Colonic mucosa (tissue), 4 donors: ENCODE results near the gene ATP6V1G2. TPM values are rescaled to one million over a fixed set of nuclear protein-coding genes. Genes with fewer than 3 reads are reported as not detected.

ENCODE experiments used
- DNase-seq: peaks from one replicate; pipeline ENCODE4 v3.0.0-alpha.2; 2020
- H3K27ac ChIP-seq: fragments of 200-600 bp; one replicate; pipeline ENCODE4 v1.8.0; 2021
- H3K27me3 ChIP-seq: fragments of 200-600 bp; one replicate; pipeline ENCODE4 v1.8.0; 2021
- H3K36me3 ChIP-seq: fragments of 200-600 bp; one replicate; pipeline ENCODE4 v1.8.0; 2021
- H3K4me1 ChIP-seq: fragments of 200-600 bp; one replicate; pipeline ENCODE4 v1.8.0; 2021; ENCODE audit warnings: mild to moderate bottlenecking
- H3K4me3 ChIP-seq: fragments of 200-600 bp; one replicate; pipeline ENCODE4 v1.8.0; 2021
- H3K9ac ChIP-seq, 2 donors: one replicate each; pipeline ENCODE4 v1.7.0; 2013; ENCODE audit warnings: control low read depth in 2 of 2, low read depth in 2 of 2, low read length in 2 of 2
- H3K9me3 ChIP-seq: fragments of 200-600 bp; one replicate; pipeline ENCODE4 v1.8.0; 2021
- intact Hi-C: fragments of 100-400 bp; cut with DNase I; formaldehyde crosslinking; loops from one replicate; pipeline ENCODE4 v1.14.1; 2022
- total RNA-seq, 2 donors: library from RNA; stranded (reverse); fragmentation: NEBNext Ultra II Directional in 1 of 2; extraction: Animal tissue kit (Norgen Biotek cat#: 25700) in 1 of 2; gene quantifications; one replicate each; pipeline ENCODE4 v1.2.1, GENCODE V29; 2021
- TF ChIP-seq, protein P1 (sequence below): fragments of 200-600 bp; IDR thresholded peaks from one replicate; pipeline ENCODE4 v1.8.0; 2022; ENCODE audit warnings: antibody characterized with exemption, mild to moderate bottlenecking
- donor health status: healthy.
- donor health status: DM: no; HTN: no; CAD: no.
- donor health status: DM: no; HTN: no; CAD: no.

The ATP6V1G2 gene
- total RNA-seq, 2 donors from 2014 or later, result 0.57 to 0.85 TPM

DNA sequence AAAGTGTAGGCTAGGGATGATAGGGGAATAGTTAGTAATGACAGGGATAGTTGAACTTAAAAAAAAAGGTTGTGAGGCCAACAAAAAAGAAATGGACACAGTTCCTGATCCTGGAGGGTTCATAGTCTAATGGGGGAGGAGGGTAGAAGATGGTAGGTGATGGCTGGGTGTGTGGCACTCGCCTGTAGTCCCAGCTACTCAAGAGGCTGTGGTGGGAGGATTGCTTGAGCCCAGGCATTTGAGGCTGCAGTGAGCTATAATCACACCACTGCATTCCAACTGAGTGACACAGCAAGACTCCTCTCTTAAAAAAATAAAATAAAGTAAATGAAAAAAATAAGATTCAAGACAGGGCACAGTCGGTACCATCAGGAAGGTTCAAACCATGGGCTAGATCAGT is 50.8 kb downstream of the ATP6V1G2 start:
- TF ChIP-seq, protein P1, sequence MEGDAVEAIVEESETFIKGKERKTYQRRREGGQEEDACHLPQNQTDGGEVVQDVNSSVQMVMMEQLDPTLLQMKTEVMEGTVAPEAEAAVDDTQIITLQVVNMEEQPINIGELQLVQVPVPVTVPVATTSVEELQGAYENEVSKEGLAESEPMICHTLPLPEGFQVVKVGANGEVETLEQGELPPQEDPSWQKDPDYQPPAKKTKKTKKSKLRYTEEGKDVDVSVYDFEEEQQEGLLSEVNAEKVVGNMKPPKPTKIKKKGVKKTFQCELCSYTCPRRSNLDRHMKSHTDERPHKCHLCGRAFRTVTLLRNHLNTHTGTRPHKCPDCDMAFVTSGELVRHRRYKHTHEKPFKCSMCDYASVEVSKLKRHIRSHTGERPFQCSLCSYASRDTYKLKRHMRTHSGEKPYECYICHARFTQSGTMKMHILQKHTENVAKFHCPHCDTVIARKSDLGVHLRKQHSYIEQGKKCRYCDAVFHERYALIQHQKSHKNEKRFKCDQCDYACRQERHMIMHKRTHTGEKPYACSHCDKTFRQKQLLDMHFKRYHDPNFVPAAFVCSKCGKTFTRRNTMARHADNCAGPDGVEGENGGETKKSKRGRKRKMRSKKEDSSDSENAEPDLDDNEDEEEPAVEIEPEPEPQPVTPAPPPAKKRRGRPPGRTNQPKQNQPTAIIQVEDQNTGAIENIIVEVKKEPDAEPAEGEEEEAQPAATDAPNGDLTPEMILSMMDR, result no peak
- Histone ChIP-seq H3K27me3 (no peaks in the 10 kb centered on the region), H3K27ac (peak overlapping the region; percentile 66), H3K4me1 (no peaks in the 10 kb centered on the region), H3K9ac (peak overlapping the region in 1 of 2 donors; percentile 70), H3K9me3 (no peaks in the 10 kb centered on the region), H3K4me3 (peak overlapping the region; percentile 53), H3K36me3 (no peaks in the 10 kb centered on the region)
- intact Hi-C loops, result loop anchor here (10.0 kb wide), 1 partner anchor 49 kb away; the partner anchor contains the start of genes ATP6V1G2, DDX39B and NFKBIL1
- DNase-seq, result no peak

Other genes with a start within 250 kb of the ATP6V1G2 start
- gene HLA-B, start 189.4 kb downstream of the ATP6V1G2 start, total RNA-seq, result 1,000 to 10,000 TPM; 1,153 to 3,111 TPM
- 10 to 100 TPM; 15.0 to 26.7 TPM for gene MICA, start 143.0 kb downstream of the ATP6V1G2 start, total RNA-seq
- gene MICB, start 48.5 kb downstream of the ATP6V1G2 start, total RNA-seq, result 1 to 10 TPM; 5.6 to 6.7 TPM
- not detected for gene MCCD1, start 17.6 kb downstream of the ATP6V1G2 start, total RNA-seq
- 100 to 1,000 TPM; 213 to 422 TPM for gene DDX39B, start 4.6 kb downstream of the ATP6V1G2 start, total RNA-seq
- gene NFKBIL1, start 1.0 kb upstream of the ATP6V1G2 start, total RNA-seq, result 10 to 100 TPM; 16.1 to 18.8 TPM
- 1 to 10 TPM in 1 of 2 donors, under 1 TPM in 1; 0.35 to 2.4 TPM for gene LTA, start 25.7 kb upstream of the ATP6V1G2 start, total RNA-seq
- 1 to 10 TPM in 1 of 2 donors, under 1 TPM in 1; 0.48 to 1.4 TPM for gene TNF, start 29.0 kb upstream of the ATP6V1G2 start, total RNA-seq
- gene LTB, start 35.8 kb upstream of the ATP6V1G2 start, total RNA-seq, result 1 to 10 TPM; 3.4 to 5.7 TPM
- gene LST1, start 39.7 kb upstream of the ATP6V1G2 start, total RNA-seq, result 1 to 10 TPM; 4.8 to 9.2 TPM
- gene NCR3, start 46.4 kb upstream of the ATP6V1G2 start, total RNA-seq, result under 1 TPM; 0.67 to 0.90 TPM
- 10 to 100 TPM in 1 of 2 donors, 1 to 10 TPM in 1; 5.0 to 20.7 TPM for gene AIF1, start 68.6 kb upstream of the ATP6V1G2 start, total RNA-seq
- 100 to 1,000 TPM; 107 to 171 TPM for gene PRRC2A, start 74.1 kb upstream of the ATP6V1G2 start, total RNA-seq
- 100 to 1,000 TPM; 266 to 337 TPM for gene BAG6, start 106.1 kb upstream of the ATP6V1G2 start, total RNA-seq
- 1 to 10 TPM; 1.6 to 2.4 TPM for gene APOM, start 109.3 kb upstream of the ATP6V1G2 start, total RNA-seq
- gene C6orf47, start 114.2 kb upstream of the ATP6V1G2 start, total RNA-seq, result 10 to 100 TPM; 28.3 to 32.8 TPM
- gene GPANK1, start 118.4 kb upstream of the ATP6V1G2 start, total RNA-seq, result 10 to 100 TPM; 11.0 to 14.9 TPM
- 100 to 1,000 TPM; 140 to 152 TPM for gene CSNK2B, start 119.5 kb upstream of the ATP6V1G2 start, total RNA-seq
- gene LY6G5B, start 123.4 kb upstream of the ATP6V1G2 start, total RNA-seq, result 1 to 10 TPM; 4.4 to 9.0 TPM
- 1 to 10 TPM; 1.9 to 2.8 TPM for gene LY6G5C, start 134.5 kb upstream of the ATP6V1G2 start, total RNA-seq
- 10 to 100 TPM; 56.8 to 65.2 TPM for gene ABHD16A, start 156.7 kb upstream of the ATP6V1G2 start, total RNA-seq
- gene LY6G6F, start 160.3 kb upstream of the ATP6V1G2 start, total RNA-seq, result not detected
- gene LY6G6D, start 168.7 kb upstream of the ATP6V1G2 start, total RNA-seq, result not detected
- gene LY6G6C, start 175.1 kb upstream of the ATP6V1G2 start, total RNA-seq, result 1 to 10 TPM in 1 of 2 donors, not detected in 1; 2.3 TPM
- under 1 TPM; 0.19 to 0.57 TPM for gene MPIG6B, start 176.8 kb upstream of the ATP6V1G2 start, total RNA-seq
- 10 to 100 TPM; 92.1 to 98.7 TPM for gene DDAH2, start 182.7 kb upstream of the ATP6V1G2 start, total RNA-seq
- gene CLIC1, start 189.9 kb upstream of the ATP6V1G2 start, total RNA-seq, result 100 to 1,000 TPM; 622 to 646 TPM
- 10 to 100 TPM; 13.3 to 34.2 TPM for gene MSH5, start 193.4 kb upstream of the ATP6V1G2 start, total RNA-seq
- gene SAPCD1, start 216.0 kb upstream of the ATP6V1G2 start, total RNA-seq, result 1 to 10 TPM; 1.7 to 8.9 TPM
- 10 to 100 TPM in 1 of 2 donors, 1 to 10 TPM in 1; 6.1 to 10.1 TPM for gene VWA7, start 230.7 kb upstream of the ATP6V1G2 start, total RNA-seq
- 100 to 1,000 TPM in 1 of 2 donors, 10 to 100 TPM in 1; 40.8 to 136 TPM for gene VARS1, start 249.1 kb upstream of the ATP6V1G2 start, total RNA-seq